ENCODE measurements around the gene QSOX2. TPM values are rescaled to one million over a fixed set of nuclear protein-coding genes. Genes with fewer than 3 reads are reported as not detected.

The QSOX2 gene
- total RNA-seq, 1 experiment from 2014 or later, result 9.9 TPM

- no TSS peak for BruUV-seq (replicated peaks)
- CTCF ChIA-PET, result interaction anchor here (0.5 kb wide), 1 partner anchor 50 kb away, joined by 3 read pairs; no protein-coding TSS in a partner anchor
- no peaks in the 10 kb centered on the region for H3F3A ChIP-seq (ENCODE audit: low read length, unreplicated experiment)
- H3K27me3 ChIP-seq (ENCODE audit: low read length), result no peaks in the 10 kb centered on the region
- no peak overlapping the region for H3K4me2 ChIP-seq (ENCODE audit: low read length)
- no peaks in the 10 kb centered on the region for H3K36me3 ChIP-seq (ENCODE audit: low read depth, low read length)
- POLR2A ChIA-PET (ENCODE audit: unreplicated experiment), result no interaction called here
- no peaks in the 10 kb centered on the region for H4K20me1 ChIP-seq (ENCODE audit: low read length)
- DNase-seq (no peak), ATAC-seq (no peak)
- H3K79me2 ChIP-seq (ENCODE audit: low read length), result no peaks in the 10 kb centered on the region
- TF ChIP-seq EZH2phosphoT487 (IDR thresholded peaks at IDR 0.05; ENCODE audit: borderline replicate concordance, low read length) (no peak), EZH2 (IDR thresholded peaks at IDR 0.05; ENCODE audit: low read length, unreplicated experiment) (no peak), CTCF (conservative IDR thresholded peaks at IDR 0.05; ENCODE audit: low read depth, low read length) (no peak)
- H3K9ac ChIP-seq (ENCODE audit: low read length), result no peak overlapping the region
- no peaks in the 10 kb centered on the region for H3K4me1 ChIP-seq (ENCODE audit: insufficient read depth, low read length)
- intact Hi-C loops (cut with micrococcal nuclease), result no loop called here
- H2AFZ ChIP-seq (ENCODE audit: low read length), result no peak overlapping the region
- H3K27ac ChIP-seq (ENCODE audit: low read length), result no peak overlapping the region
- H3K4me3 ChIP-seq (ENCODE audit: low read length), result no peak overlapping the region
- H3K9me2 ChIP-seq (replicated peaks; ENCODE audit: low read length), result no peaks in the 10 kb centered on the region
- no peaks in the 10 kb centered on the region for H3K9me3 ChIP-seq (ENCODE audit: low read length)
Measured at GRCh38 chr9:136260936-136261472, 15.4 kb upstream of the QSOX2 start.

- CTCF ChIA-PET, result interaction anchor here (0.5 kb wide), 1 partner anchor 50 kb away, joined by 3 read pairs; no protein-coding TSS in a partner anchor
- Histone ChIP-seq H3K9ac (ENCODE audit: low read length) (no peak overlapping the region), H3K4me2 (ENCODE audit: low read length) (no peak overlapping the region), H2AFZ (ENCODE audit: low read length) (no peak overlapping the region), H4K20me1 (ENCODE audit: low read length) (no peaks in the 10 kb centered on the region), H3K9me3 (ENCODE audit: low read length) (no peaks in the 10 kb centered on the region), H3K4me3 (ENCODE audit: low read length) (no peak overlapping the region), H3K27me3 (ENCODE audit: low read length) (no peaks in the 10 kb centered on the region), H3K79me2 (ENCODE audit: low read length) (no peaks in the 10 kb centered on the region), H3K4me1 (ENCODE audit: insufficient read depth, low read length) (no peaks in the 10 kb centered on the region), H3K27ac (ENCODE audit: low read length) (no peak overlapping the region), H3K9me2 (replicated peaks; ENCODE audit: low read length) (no peaks in the 10 kb centered on the region), H3K36me3 (ENCODE audit: low read depth, low read length) (no peaks in the 10 kb centered on the region), H3F3A (ENCODE audit: low read length, unreplicated experiment) (no peaks in the 10 kb centered on the region)
- POLR2A ChIA-PET (ENCODE audit: unreplicated experiment), result no interaction called here
- DNase-seq, result no peak
- BruUV-seq (replicated peaks), result no TSS peak
- no peak for ATAC-seq
- no peak for TF ChIP-seq EZH2 (IDR thresholded peaks at IDR 0.05; ENCODE audit: low read length, unreplicated experiment)
- TF ChIP-seq EZH2phosphoT487 (IDR thresholded peaks at IDR 0.05; ENCODE audit: borderline replicate concordance, low read length), result no peak
- TF ChIP-seq CTCF (conservative IDR thresholded peaks at IDR 0.05; ENCODE audit: low read depth, low read length), result no peak
- intact Hi-C loops (cut with micrococcal nuclease), result no loop called here
Measured at GRCh38 chr9:136260521-136260920, 14.9 kb upstream of the QSOX2 start.

GRCh38 chr9:136259836-136260235, 14.2 kb upstream of the QSOX2 start:
- DNase-seq (no peak), ATAC-seq (no peak)
- CTCF ChIA-PET, result no interaction called here
- Histone ChIP-seq H3K9me3 (ENCODE audit: low read length) (no peaks in the 10 kb centered on the region), H3F3A (ENCODE audit: low read length, unreplicated experiment) (no peaks in the 10 kb centered on the region), H3K27me3 (ENCODE audit: low read length) (no peaks in the 10 kb centered on the region), H3K4me3 (ENCODE audit: low read length) (no peak overlapping the region), H3K36me3 (ENCODE audit: low read depth, low read length) (no peaks in the 10 kb centered on the region), H3K9ac (ENCODE audit: low read length) (no peak overlapping the region), H4K20me1 (ENCODE audit: low read length) (no peaks in the 10 kb centered on the region), H3K4me2 (ENCODE audit: low read length) (no peak overlapping the region), H3K79me2 (ENCODE audit: low read length) (no peaks in the 10 kb centered on the region), H3K9me2 (replicated peaks; ENCODE audit: low read length) (no peaks in the 10 kb centered on the region), H3K4me1 (ENCODE audit: insufficient read depth, low read length) (no peaks in the 10 kb centered on the region), H3K27ac (ENCODE audit: low read length) (no peak overlapping the region), H2AFZ (ENCODE audit: low read length) (no peak overlapping the region)
- POLR2A ChIA-PET (ENCODE audit: unreplicated experiment), result no interaction called here
- TF ChIP-seq EZH2phosphoT487 (IDR thresholded peaks at IDR 0.05; ENCODE audit: borderline replicate concordance, low read length), result no peak
- no peak for TF ChIP-seq EZH2 (IDR thresholded peaks at IDR 0.05; ENCODE audit: low read length, unreplicated experiment)
- no peak for TF ChIP-seq CTCF (conservative IDR thresholded peaks at IDR 0.05; ENCODE audit: low read depth, low read length)
- intact Hi-C loops (cut with micrococcal nuclease), result no loop called here
- no TSS peak for BruUV-seq (replicated peaks)

Data from PC-3 (cell line).